Transverse colon (tissue), 4 donors: ENCODE measurements around the gene C1QTNF6. TPM values are rescaled to one million over a fixed set of nuclear protein-coding genes. Genes with fewer than 3 reads are reported as not detected.

ENCODE experiments used
- DNase-seq: peaks from one replicate; pipeline ENCODE4 v3.0.0-alpha.2; 2019
- H3K27ac ChIP-seq, 4 donors: fragments of 200-600 bp; sonication (generic); 2 replicates each; pipeline ENCODE4 v1.5.1; 2016 to 2018; ENCODE audit warnings: inconsistent platforms in 4 of 4
- H3K27me3 ChIP-seq: fragments of 200-600 bp; sonication (generic); 2 replicates; pipeline ENCODE4 v1.5.1; 2017; ENCODE audit warnings: inconsistent platforms
- H3K36me3 ChIP-seq, 4 donors: fragments of 200-600 bp; sonication (generic); 2 replicates each; pipeline ENCODE4 v1.5.1; 2017 to 2019; ENCODE audit warnings: inconsistent platforms in 4 of 4
- H3K4me1 ChIP-seq, 4 donors: fragments of 200-600 bp; sonication (generic); 2 replicates each; pipeline ENCODE4 v1.5.1; 2017 to 2020; ENCODE audit warnings: inconsistent platforms in 4 of 4
- H3K4me3 ChIP-seq, 4 donors: fragments of 200-600 bp; sonication (generic); 1 replicate in 1 of 4; 2 replicates in 3 of 4; pipeline versions ENCODE4 v1.5.1 to v1.6.1; 2017 to 2019; ENCODE audit warnings: inconsistent platforms in 4 of 4
- H3K9me3 ChIP-seq, 2 donors: fragments of 200-600 bp; sonication (generic); 2 replicates each; pipeline ENCODE4 v1.5.1; 2017 to 2019; ENCODE audit warnings: inconsistent platforms in 2 of 2
- CTCF ChIP-seq, 5 experiments: fragments of 200-600 bp in 3 of 5; fragments of 450-650 bp in 2 of 5; sonication (generic) in 3 of 5; IDR thresholded peaks; 1 replicate in 2 of 5; 2 replicates in 3 of 5; pipeline ENCODE4 v1.5.1; 2016 to 2017; ENCODE audit warnings: antibody characterized with exemption in 5 of 5, inconsistent platforms in 3 of 5, mild to moderate bottlenecking in 2 of 5, moderate library complexity in 1 of 5
- EP300 ChIP-seq: sonication (generic); formaldehyde crosslinking; IDR thresholded peaks from one replicate; pipeline ENCODE4 v1.6.1; 2017; ENCODE audit warnings: antibody characterized with exemption, low read depth
- POLR2A ChIP-seq: fragments of 450-650 bp; IDR thresholded peaks from one replicate; pipeline ENCODE4 v1.6.1; 2016; ENCODE audit warnings: antibody characterized with exemption, mild to moderate bottlenecking, moderate library complexity
- POLR2AphosphoS5 ChIP-seq, 3 donors: sonication (generic); formaldehyde crosslinking; IDR thresholded peaks; one replicate each; pipeline ENCODE4 v1.6.1; 2016; ENCODE audit warnings: antibody characterized with exemption in 3 of 3
- WGBS, 2 donors: methylation state at CpG; one replicate each; pipeline ENCODE4 v1.1.5; 2018; ENCODE audit warnings: low coverage in 1 of 2; 5-methylcytosine and 5-hydroxymethylcytosine counted together
- in situ Hi-C, 4 donors: fragments of 200-750 bp; cut with MboI; loops; one replicate each; pipeline versions ENCODE4 v1.15.0 to v1.15.1; 2017; ENCODE audit warnings: low sequenced_read_pairs in 3 of 4, low pct_ligation_motif_present in 1 of 4, low pct_unique_long_range_greater_than_20kb in 1 of 4
- intact Hi-C: fragments of 100-400 bp; cut with DNase I; formaldehyde crosslinking; loops from one replicate; pipeline ENCODE4 v1.15.1; 2023; ENCODE audit warnings: low total_unique reads
- total RNA-seq, 4 donors: library from RNA; depleted of rRNA; stranded (reverse); fragments of >200 nt; gene quantifications; one replicate each; pipeline ENCODE4 v1.1.0, GENCODE V29; 2016

The C1QTNF6 gene
- total RNA-seq, 4 donors from 2014 or later: 1.4 to 68.8 (median 7.5) TPM

GRCh38 chr22:37194750-37195149 lies 6.7 kb upstream of the C1QTNF6 start:
- Histone ChIP-seq H3K4me1 (peaks cover 21 to 72% (median 52%) of the 10 kb centered on the region in 4 donors), H3K27ac (peak overlapping the region in 3 of 4 donors; percentile 54 to 81 (median 79)), H3K4me3 (no peak overlapping the region), H3K27me3 (no peaks in the 10 kb centered on the region), H3K36me3 (no peaks in the 10 kb centered on the region), H3K9me3 (no peaks in the 10 kb centered on the region)
- in situ Hi-C loops: no loop called here
- 84 to 93% methylated on average over 3 of the region's 3 CpGs for WGBS, 2 donors
- DNase-seq: no peak
- intact Hi-C loops: loop anchor here (5.0 kb wide), 1 partner anchor 958 kb away; no protein-coding TSS in a partner anchor
- TF ChIP-seq CTCF (IDR thresholded peaks at IDR 0.05): no peak
- TF ChIP-seq POLR2A: no peak
- TF ChIP-seq EP300: no peak
- no peak for TF ChIP-seq POLR2AphosphoS5 (IDR thresholded peaks at IDR 0.05)

- in situ Hi-C loops (no loop called here), intact Hi-C loops (loop anchor here (5.0 kb wide), 1 partner anchor 959 kb away; no protein-coding TSS in a partner anchor)
- peak; percentile 39 for DNase-seq
- Histone ChIP-seq H3K9me3 (no peaks in the 10 kb centered on the region), H3K4me3 (no peak overlapping the region), H3K36me3 (no peaks in the 10 kb centered on the region), H3K27ac (peak overlapping the region; percentile 54 to 81 (median 68)), H3K4me1 (peaks cover 24 to 79% (median 55%) of the 10 kb centered on the region in 4 donors), H3K27me3 (no peaks in the 10 kb centered on the region)
- TF ChIP-seq POLR2A (no peak), CTCF (IDR thresholded peaks at IDR 0.05) (no peak), POLR2AphosphoS5 (IDR thresholded peaks at IDR 0.05) (no peak), EP300 (no peak)
- 31 to 36% methylated on average over 6 to 10 of the region's 10 CpGs for WGBS, 2 donors
Measured at GRCh38 chr22:37193629-37194191, 5.7 kb upstream of the C1QTNF6 start.

GRCh38 chr22:37192741-37193140 lies 4.7 kb upstream of the C1QTNF6 start:
- TF ChIP-seq CTCF (IDR thresholded peaks at IDR 0.05) (no peak), POLR2A (no peak), POLR2AphosphoS5 (IDR thresholded peaks at IDR 0.05) (no peak), EP300 (no peak)
- Histone ChIP-seq H3K9me3 (no peaks in the 10 kb centered on the region), H3K27me3 (no peaks in the 10 kb centered on the region), H3K27ac (peak overlapping the region; percentile 54 to 81 (median 68)), H3K4me3 (no peak overlapping the region), H3K4me1 (peaks cover 27 to 81% (median 58%) of the 10 kb centered on the region in 4 donors), H3K36me3 (no peaks in the 10 kb centered on the region)
- 100% methylated on average over 1 of the region's 1 CpG for WGBS, 2 donors
- no peak for DNase-seq
- in situ Hi-C loops (no loop called here), intact Hi-C loops (loop anchor here (5.0 kb wide), 1 partner anchor 960 kb away; no protein-coding TSS in a partner anchor)

- intact Hi-C loops: loop anchor here (5.0 kb wide), 1 partner anchor 960 kb away; no protein-coding TSS in a partner anchor
- no peaks in the 10 kb centered on the region for H3K27me3 ChIP-seq
- no peak for DNase-seq
- no peaks in the 10 kb centered on the region for H3K9me3 ChIP-seq
- peaks cover 27 to 81% (median 58%) of the 10 kb centered on the region in 4 donors for H3K4me1 ChIP-seq
- H3K27ac ChIP-seq: peak overlapping the region; percentile 55 to 81 (median 70)
- no peaks in the 10 kb centered on the region for H3K36me3 ChIP-seq
- TF ChIP-seq CTCF (IDR thresholded peaks at IDR 0.05): no peak
- TF ChIP-seq EP300: no peak
- TF ChIP-seq POLR2AphosphoS5 (IDR thresholded peaks at IDR 0.05): no peak
- no peak for TF ChIP-seq POLR2A
- in situ Hi-C loops: no loop called here
- WGBS, 2 donors: 40 to 60% methylated on average over 2 of the region's 2 CpGs
- H3K4me3 ChIP-seq: no peak overlapping the region
Measured at GRCh38 chr22:37192204-37192603, 4.2 kb upstream of the C1QTNF6 start.
